Right renal cortex interstitium (tissue), 3 donors: Measurements from ENCODE around the gene DUSP8. TPM values are rescaled to one million over a fixed set of nuclear protein-coding genes. Genes with fewer than 3 reads are reported as not detected.

Experiments
- DNase-seq, 3 donors: peaks; one replicate each; pipeline ENCODE4 v3.0.0-alpha.2; 2013; ENCODE audit warnings: low read depth in 3 of 3, low spot score in 2 of 3
- polyA plus RNA-seq, 3 donors: library from polyadenylated mRNA; unstranded; fragments of 120-200 nt; gene quantifications; one replicate each; pipeline ENCODE4 v1.2.1, GENCODE V29; 2013; ENCODE audit not compliant: insufficient read length in 3 of 3

DUSP8 gene
- polyA plus RNA-seq, 3 donors = 2.2 to 3.0 (median 2.5) TPM

- DNase-seq = no peak
Observed at GRCh38 chr11:1505480-1505879, 66.6 kb downstream of the DUSP8 start.

- DNase-seq = no peak
Observed at GRCh38 chr11:1504581-1505290, 67.3 kb downstream of the DUSP8 start.

- no peak for DNase-seq
Observed at GRCh38 chr11:1504138-1504537, 67.9 kb downstream of the DUSP8 start.

Other genes starting within 250 kb of the DUSP8 start
- under 1 TPM; 0.25 to 0.64 (median 0.49) TPM for gene BRSK2, start 182.3 kb downstream of the DUSP8 start, polyA plus RNA-seq
- 10 to 100 TPM; 28.8 to 36.7 (median 31.6) TPM for gene MOB2, start 85.5 kb downstream of the DUSP8 start, polyA plus RNA-seq
- gene KRTAP5-1, start 13.0 kb upstream of the DUSP8 start, polyA plus RNA-seq = under 1 TPM in 1 of 3 donors, not detected in 2; 0.18 TPM
- gene KRTAP5-2, start 26.0 kb upstream of the DUSP8 start, polyA plus RNA-seq = under 1 TPM in 1 of 3 donors, not detected in 2; 0.21 TPM
- gene KRTAP5-3, start 36.2 kb upstream of the DUSP8 start, polyA plus RNA-seq = not detected
- gene KRTAP5-4, start 49.9 kb upstream of the DUSP8 start, polyA plus RNA-seq = not detected
- gene KRTAP5-5, start 57.5 kb upstream of the DUSP8 start, polyA plus RNA-seq = not detected
- gene KRTAP5-6, start 124.9 kb upstream of the DUSP8 start, polyA plus RNA-seq = not detected
- under 1 TPM; 0.11 to 0.30 (median 0.14) TPM for gene IFITM10, start 178.3 kb upstream of the DUSP8 start, polyA plus RNA-seq
- 100 to 1,000 TPM; 192 to 255 (median 211) TPM for gene CTSD, start 191.7 kb upstream of the DUSP8 start, polyA plus RNA-seq